ENCODE measurements around the gene SLC15A3. TPM values are rescaled to one million over a fixed set of nuclear protein-coding genes. Genes with fewer than 3 reads are reported as not detected.

Gene SLC15A3
- total RNA-seq, 1 donor from 2014 or later = 66.3 TPM

DNA sequence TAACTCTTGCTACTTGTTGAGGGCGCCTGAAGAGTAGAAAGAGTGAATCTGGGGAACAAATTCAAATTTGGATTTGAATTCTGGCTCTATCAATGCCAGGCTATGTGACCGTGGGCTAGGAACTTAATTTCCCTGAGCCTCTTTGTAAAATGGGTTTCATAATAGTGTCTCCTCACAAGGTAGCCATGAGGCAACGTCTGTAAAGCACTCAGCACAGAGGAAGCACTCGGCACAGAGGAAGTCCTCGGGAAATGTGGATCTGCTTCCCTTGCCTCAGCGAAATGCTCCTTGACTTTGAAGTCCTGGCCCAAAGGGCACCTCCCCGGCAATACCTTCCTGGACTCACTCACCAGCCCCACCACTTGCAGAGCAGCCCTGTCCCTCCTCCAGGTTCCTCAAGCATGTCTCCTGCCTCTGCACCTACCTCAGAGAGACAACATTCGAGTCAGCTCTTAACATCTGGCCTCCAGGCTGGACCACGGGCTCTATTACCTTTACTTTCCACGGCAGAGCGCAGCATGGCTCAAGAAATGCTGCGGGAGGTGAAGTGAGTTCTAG, 37.2 kb upstream of the SLC15A3 start:
- Mint-ChIP-seq H3K4me1 (ENCODE audit: low read depth, unreplicated experiment) (peaks cover 10% of the 10 kb centered on the region), H3K9me3 (ENCODE audit: unreplicated experiment) (no peaks in the 10 kb centered on the region), H3K36me3 (ENCODE audit: low read depth, unreplicated experiment) (no peaks in the 10 kb centered on the region), H3K27ac (ENCODE audit: unreplicated experiment) (no peak overlapping the region), H3K27me3 (ENCODE audit: low read depth, unreplicated experiment) (peaks cover 25% of the 10 kb centered on the region), H3K4me3 (ENCODE audit: unreplicated experiment) (no peak overlapping the region)
- Histone ChIP-seq H3K36me3 (ENCODE audit: insufficient read depth, low read length) (no peaks in the 10 kb centered on the region), H2AFZ (ENCODE audit: low read depth, low read length) (no peak overlapping the region), H4K20me1 (ENCODE audit: insufficient read depth, low read length) (no peaks in the 10 kb centered on the region), H3K4me3 (ENCODE audit: insufficient read depth, low read depth, low read length) (no peak overlapping the region), H3K27ac (ENCODE audit: low read depth, low read length) (no peak overlapping the region), H3K4me2 (ENCODE audit: low read length) (no peak overlapping the region), H3K4me1 (ENCODE audit: insufficient read depth, low read length) (peaks cover 8% of the 10 kb centered on the region), H3K79me2 (ENCODE audit: insufficient read depth, low read length) (no peaks in the 10 kb centered on the region), H3K9ac (ENCODE audit: low read length) (no peak overlapping the region), H3K9me3 (ENCODE audit: insufficient read depth, low read depth, low read length) (no peaks in the 10 kb centered on the region), H3K27me3 (ENCODE audit: insufficient read depth, low read length) (peaks cover 18% of the 10 kb centered on the region)
- DNase-seq (ENCODE audit: low read depth) (no peak), FAIRE-seq (no peak)
- TF ChIP-seq, protein P1, sequence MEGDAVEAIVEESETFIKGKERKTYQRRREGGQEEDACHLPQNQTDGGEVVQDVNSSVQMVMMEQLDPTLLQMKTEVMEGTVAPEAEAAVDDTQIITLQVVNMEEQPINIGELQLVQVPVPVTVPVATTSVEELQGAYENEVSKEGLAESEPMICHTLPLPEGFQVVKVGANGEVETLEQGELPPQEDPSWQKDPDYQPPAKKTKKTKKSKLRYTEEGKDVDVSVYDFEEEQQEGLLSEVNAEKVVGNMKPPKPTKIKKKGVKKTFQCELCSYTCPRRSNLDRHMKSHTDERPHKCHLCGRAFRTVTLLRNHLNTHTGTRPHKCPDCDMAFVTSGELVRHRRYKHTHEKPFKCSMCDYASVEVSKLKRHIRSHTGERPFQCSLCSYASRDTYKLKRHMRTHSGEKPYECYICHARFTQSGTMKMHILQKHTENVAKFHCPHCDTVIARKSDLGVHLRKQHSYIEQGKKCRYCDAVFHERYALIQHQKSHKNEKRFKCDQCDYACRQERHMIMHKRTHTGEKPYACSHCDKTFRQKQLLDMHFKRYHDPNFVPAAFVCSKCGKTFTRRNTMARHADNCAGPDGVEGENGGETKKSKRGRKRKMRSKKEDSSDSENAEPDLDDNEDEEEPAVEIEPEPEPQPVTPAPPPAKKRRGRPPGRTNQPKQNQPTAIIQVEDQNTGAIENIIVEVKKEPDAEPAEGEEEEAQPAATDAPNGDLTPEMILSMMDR (IDR thresholded peaks at IDR 0.05; ENCODE audit: insufficient read depth, low read depth, low read length) = no peak
- TF ChIP-seq EZH2 (IDR thresholded peaks at IDR 0.05; ENCODE audit: insufficient read depth, low read length) = no peak

DNA sequence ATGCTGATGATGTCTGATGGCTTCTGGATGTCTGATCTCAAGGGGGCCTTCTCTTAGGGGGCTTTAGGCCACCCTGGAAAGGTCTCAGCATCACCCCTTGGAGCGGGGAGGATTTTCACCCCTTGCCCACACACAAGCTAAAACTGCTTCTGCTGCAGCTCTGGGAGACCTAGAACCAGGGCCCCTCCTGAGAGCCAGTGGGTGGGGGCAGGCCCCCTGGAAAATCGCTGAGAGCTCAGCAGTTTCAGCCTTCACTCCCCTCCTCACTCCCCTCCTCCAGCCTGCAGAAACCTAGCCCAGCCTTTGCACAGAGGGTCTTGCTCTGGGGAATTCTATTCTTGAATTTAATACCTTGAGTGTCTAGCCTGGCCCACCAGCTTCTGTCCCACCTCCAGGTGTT, 36.7 kb upstream of the SLC15A3 start:
- no peak for TF ChIP-seq EZH2 (IDR thresholded peaks at IDR 0.05; ENCODE audit: insufficient read depth, low read length)
- TF ChIP-seq, protein P1 (IDR thresholded peaks at IDR 0.05; ENCODE audit: insufficient read depth, low read depth, low read length) = no peak
- H3K36me3 ChIP-seq (ENCODE audit: insufficient read depth, low read length) = no peaks in the 10 kb centered on the region
- H3K27me3 ChIP-seq (ENCODE audit: insufficient read depth, low read length) = peaks cover 16% of the 10 kb centered on the region
- H3K36me3 Mint-ChIP-seq (ENCODE audit: low read depth, unreplicated experiment) = no peaks in the 10 kb centered on the region
- H3K4me1 ChIP-seq (ENCODE audit: insufficient read depth, low read length) = peaks cover 8% of the 10 kb centered on the region
- no peaks in the 10 kb centered on the region for H3K9me3 ChIP-seq (ENCODE audit: insufficient read depth, low read depth, low read length)
- H3K27ac Mint-ChIP-seq (ENCODE audit: unreplicated experiment) = no peak overlapping the region
- H3K4me2 ChIP-seq (ENCODE audit: low read length) = no peak overlapping the region
- H3K4me3 ChIP-seq (ENCODE audit: insufficient read depth, low read depth, low read length) = no peak overlapping the region
- no peaks in the 10 kb centered on the region for H3K9me3 Mint-ChIP-seq (ENCODE audit: unreplicated experiment)
- no peaks in the 10 kb centered on the region for H3K79me2 ChIP-seq (ENCODE audit: insufficient read depth, low read length)
- FAIRE-seq = no peak
- H3K27ac ChIP-seq (ENCODE audit: low read depth, low read length) = no peak overlapping the region
- DNase-seq (ENCODE audit: low read depth) = no peak
- peaks cover 9% of the 10 kb centered on the region for H3K4me1 Mint-ChIP-seq (ENCODE audit: low read depth, unreplicated experiment)
- peaks cover 20% of the 10 kb centered on the region for H3K27me3 Mint-ChIP-seq (ENCODE audit: low read depth, unreplicated experiment)
- H3K9ac ChIP-seq (ENCODE audit: low read length) = no peak overlapping the region
- H3K4me3 Mint-ChIP-seq (ENCODE audit: unreplicated experiment) = no peak overlapping the region
- no peaks in the 10 kb centered on the region for H4K20me1 ChIP-seq (ENCODE audit: insufficient read depth, low read length)
- no peak overlapping the region for H2AFZ ChIP-seq (ENCODE audit: low read depth, low read length)

DNA sequence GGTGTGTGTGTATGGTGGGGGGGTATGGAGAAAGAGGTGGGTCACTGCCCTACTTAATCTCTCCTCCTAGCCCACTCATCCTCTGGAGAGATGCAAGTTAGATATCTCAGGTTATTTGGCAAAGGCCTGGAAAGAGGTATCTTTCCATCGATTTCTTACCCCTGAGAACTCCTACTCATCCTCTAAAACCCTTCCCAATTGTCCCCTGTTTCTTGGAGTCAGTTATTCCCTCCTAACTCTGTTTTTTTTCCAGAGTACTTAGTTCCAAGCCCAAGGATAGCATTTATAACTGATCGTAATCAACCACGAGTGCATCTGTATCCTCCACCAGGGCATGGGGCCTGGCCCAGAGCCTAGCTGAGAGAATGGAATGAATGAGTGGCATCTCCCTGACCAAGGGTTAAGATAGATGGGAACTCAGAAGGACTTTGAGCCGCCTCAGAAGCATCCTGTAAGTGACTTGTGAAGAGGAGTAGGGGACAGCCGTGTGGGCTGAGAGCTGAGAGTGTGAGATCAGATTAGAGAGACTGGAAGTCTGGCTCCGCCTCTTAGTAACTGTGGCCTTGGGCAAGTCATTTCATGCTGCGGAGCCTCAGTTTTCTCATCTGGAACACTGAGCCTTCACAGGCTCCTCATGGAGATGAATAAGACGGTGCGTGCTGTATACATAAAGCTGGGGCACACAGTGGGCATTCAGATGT, 35.8 kb upstream of the SLC15A3 start:
- no peak overlapping the region for H2AFZ ChIP-seq (ENCODE audit: low read depth, low read length)
- H3K9me3 ChIP-seq (ENCODE audit: insufficient read depth, low read depth, low read length) = no peaks in the 10 kb centered on the region
- H3K27ac Mint-ChIP-seq (ENCODE audit: unreplicated experiment) = no peak overlapping the region
- peaks cover 19% of the 10 kb centered on the region for H3K27me3 Mint-ChIP-seq (ENCODE audit: low read depth, unreplicated experiment)
- H3K36me3 Mint-ChIP-seq (ENCODE audit: low read depth, unreplicated experiment) = no peaks in the 10 kb centered on the region
- H3K4me3 ChIP-seq (ENCODE audit: insufficient read depth, low read depth, low read length) = no peak overlapping the region
- peaks cover 8% of the 10 kb centered on the region for H3K27me3 ChIP-seq (ENCODE audit: insufficient read depth, low read length)
- H3K9me3 Mint-ChIP-seq (ENCODE audit: unreplicated experiment) = no peaks in the 10 kb centered on the region
- H3K4me3 Mint-ChIP-seq (ENCODE audit: unreplicated experiment) = no peak overlapping the region
- no peak overlapping the region for H3K27ac ChIP-seq (ENCODE audit: low read depth, low read length)
- no peaks in the 10 kb centered on the region for H3K79me2 ChIP-seq (ENCODE audit: insufficient read depth, low read length)
- H3K4me1 ChIP-seq (ENCODE audit: insufficient read depth, low read length) = peaks cover 8% of the 10 kb centered on the region
- H3K4me1 Mint-ChIP-seq (ENCODE audit: low read depth, unreplicated experiment) = peaks cover 4% of the 10 kb centered on the region
- TF ChIP-seq, protein P1 (IDR thresholded peaks at IDR 0.05; ENCODE audit: insufficient read depth, low read depth, low read length) = no peak
- TF ChIP-seq EZH2 (IDR thresholded peaks at IDR 0.05; ENCODE audit: insufficient read depth, low read length) = no peak
- H3K36me3 ChIP-seq (ENCODE audit: insufficient read depth, low read length) = no peaks in the 10 kb centered on the region
- DNase-seq (ENCODE audit: low read depth) (no peak), FAIRE-seq (no peak)
- H3K4me2 ChIP-seq (ENCODE audit: low read length) = no peak overlapping the region
- no peaks in the 10 kb centered on the region for H4K20me1 ChIP-seq (ENCODE audit: insufficient read depth, low read length)
- no peak overlapping the region for H3K9ac ChIP-seq (ENCODE audit: low read length)

All from astrocyte (in vitro differentiated cells and primary cell).